Psoas muscle (tissue), 8 donors: ENCODE data around the gene LMBR1. TPM values are rescaled to one million over a fixed set of nuclear protein-coding genes. Genes with fewer than 3 reads are reported as not detected.

ENCODE experiments used
- ATAC-seq, 4 donors: fragments of 200-7000 bp; cut with Tn5 transposase; one replicate each; pipeline ENCODE4 v1.9.1; 2020; ENCODE audit warnings: moderate library complexity in 3 of 4, mild to moderate bottlenecking in 2 of 4
- DNase-seq, 2 donors: peaks; one replicate each; pipeline ENCODE4 v3.0.0-alpha.2; 2020
- H3K27ac ChIP-seq: fragments of 200-600 bp; one replicate; pipeline ENCODE4 v1.8.0; 2022
- H3K27me3 ChIP-seq, 3 donors: fragments of 200-600 bp in 1 of 3; one replicate each; pipeline versions ENCODE4 v1.6.1 to v1.8.0; 2013 to 2022; ENCODE audit warnings: low read length in 2 of 3, mild to moderate bottlenecking in 2 of 3, moderate library complexity in 1 of 3; ENCODE audit not compliant: insufficient read depth in 3 of 3
- H3K36me3 ChIP-seq, 2 donors: fragments of 200-600 bp in 1 of 2; one replicate each; pipeline versions ENCODE4 v1.6.1 to v1.8.0; 2013 to 2022; ENCODE audit warnings: low read depth in 1 of 2, mild to moderate bottlenecking in 1 of 2, moderate library complexity in 1 of 2; ENCODE audit not compliant: insufficient read depth in 1 of 2
- H3K4me1 ChIP-seq: fragments of 200-600 bp; one replicate; pipeline ENCODE4 v1.8.0; 2022
- H3K4me3 ChIP-seq: fragments of 200-600 bp; one replicate; pipeline ENCODE4 v1.8.0; 2022; ENCODE audit warnings: mild to moderate bottlenecking
- H3K9me3 ChIP-seq: fragments of 200-600 bp; one replicate; pipeline ENCODE4 v1.8.0; 2022
- CTCF ChIP-seq: fragments of 200-600 bp; IDR thresholded peaks from one replicate; pipeline ENCODE4 v1.8.0; 2022; ENCODE audit warnings: antibody characterized with exemption
- WGBS, 3 donors: extraction: QIAGEN DNeasy Blood & Tissue Kit; methylation state at CpG; one replicate each; pipeline versions ENCODE4 v1.1.6 to v1.1.7; 2013; 5-methylcytosine and 5-hydroxymethylcytosine counted together
- intact Hi-C, 2 donors: fragments of 100-400 bp; cut with DNase I; formaldehyde crosslinking; loops; one replicate each; pipeline versions ENCODE4 v1.11.0 to v1.14.2; 2022
- polyA plus RNA-seq, 3 donors: library from polyadenylated mRNA; stranded (reverse); fragments of 200-250 nt; gene quantifications; one replicate each; pipeline ENCODE4 v1.2.3, GENCODE V29; 2013
- total RNA-seq, 4 donors: library from RNA; stranded (reverse); fragmentation: NEBNext Ultra II Directional in 2 of 4; extraction: Animal tissue kit (Norgen Biotek cat#: 25700) in 2 of 4; gene quantifications; one replicate each; pipeline versions ENCODE4 v1.2.1 to v1.2.4, GENCODE V29; 2021 to 2023
- donor health status: healthy with polysubstance abuse.
- donor health status: DM: no; HTN: no; CAD: no; lungs with moderate emphysema.
- donor health status: Bipolar disorder and iron deficiency.
- donor health status: healthy.
- donor health status: DM: yes; HTN: yes; CAD: no.
- donor health status: DM: no; HTN: no; CAD: no.
- donor health status: DM: no; HTN: no; CAD: no.
- donor health status: DM: yes; HTN: yes; CAD: no.

LMBR1 gene
- total and polyA plus RNA-seq, 7 donors: 6.4 to 33.3 (median 21.7) TPM

GRCh38 chr7:156667110-156667426, 225.9 kb downstream of the LMBR1 start:
- no peaks in the 10 kb centered on the region for H3K27me3 ChIP-seq
- H3K27ac ChIP-seq: no peak overlapping the region
- ATAC-seq (no peak), DNase-seq (no peak)
- no peak for TF ChIP-seq CTCF
- H3K4me3 ChIP-seq: no peak overlapping the region
- no peaks in the 10 kb centered on the region for H3K9me3 ChIP-seq
- WGBS, 3 donors: 83 to 91% (median 90%) methylated on average over 1 of the region's 1 CpG
- intact Hi-C loops: no loop called here
- H3K4me1 ChIP-seq: no peaks in the 10 kb centered on the region
- peaks cover 0 to 10% of the 10 kb centered on the region in 2 donors for H3K36me3 ChIP-seq

GRCh38 chr7:156666368-156667109, 226.4 kb downstream of the LMBR1 start:
- Histone ChIP-seq H3K9me3 (no peaks in the 10 kb centered on the region), H3K4me1 (no peaks in the 10 kb centered on the region), H3K27me3 (no peaks in the 10 kb centered on the region), H3K27ac (no peak overlapping the region), H3K36me3 (peaks cover 0 to 6% of the 10 kb centered on the region in 2 donors), H3K4me3 (no peak overlapping the region)
- ATAC-seq: no peak
- no peak for DNase-seq
- intact Hi-C loops: no loop called here
- TF ChIP-seq CTCF: no peak
- WGBS, 3 donors: 74 to 80% (median 75%) methylated on average over 8 of the region's 8 CpGs

- 87 to 93% (median 92%) methylated on average over 4 of the region's 4 CpGs for WGBS, 3 donors
- intact Hi-C loops: no loop called here
- no peak for TF ChIP-seq CTCF
- Histone ChIP-seq H3K4me1 (no peaks in the 10 kb centered on the region), H3K4me3 (no peak overlapping the region), H3K36me3 (no peaks in the 10 kb centered on the region), H3K27me3 (no peaks in the 10 kb centered on the region), H3K27ac (no peak overlapping the region), H3K9me3 (no peaks in the 10 kb centered on the region)
- DNase-seq: no peak
- no peak for ATAC-seq
Observed at GRCh38 chr7:156665101-156665500, 227.9 kb downstream of the LMBR1 start.

GRCh38 chr7:156662277-156662676, 230.7 kb downstream of the LMBR1 start:
- ATAC-seq: no peak
- no peaks in the 10 kb centered on the region for H3K9me3 ChIP-seq
- H3K4me1 ChIP-seq: no peaks in the 10 kb centered on the region
- H3K4me3 ChIP-seq: no peak overlapping the region
- WGBS, 3 donors: 88 to 92% (median 89%) methylated on average over 4 of the region's 4 CpGs
- no peak overlapping the region for H3K27ac ChIP-seq
- intact Hi-C loops: no loop called here
- no peaks in the 10 kb centered on the region for H3K36me3 ChIP-seq
- H3K27me3 ChIP-seq: peaks cover 0 to 8% (median 0%) of the 10 kb centered on the region in 3 donors
- no peak for DNase-seq
- no peak for TF ChIP-seq CTCF

- TF ChIP-seq CTCF: no peak
- Histone ChIP-seq H3K36me3 (no peaks in the 10 kb centered on the region), H3K4me1 (no peaks in the 10 kb centered on the region), H3K4me3 (no peak overlapping the region), H3K9me3 (no peaks in the 10 kb centered on the region), H3K27me3 (peaks cover 0 to 13% (median 0%) of the 10 kb centered on the region in 3 donors), H3K27ac (no peak overlapping the region)
- intact Hi-C loops: no loop called here
- WGBS, 3 donors: 89 to 91% (median 90%) methylated on average over 5 of the region's 5 CpGs
- DNase-seq (no peak), ATAC-seq (no peak)
Observed at GRCh38 chr7:156661637-156662036, 231.3 kb downstream of the LMBR1 start.
